IPS-NIHi11 (cell line): ENCODE measurements around the gene FAM110D.

Source experiments
- DNase-seq: peaks from one replicate; pipeline ENCODE4 v3.0.0; 2012; ENCODE audit warnings: mixed read lengths, low spot score

FAM110D gene

GRCh38 chr1:26129778-26130177 is 29.1 kb upstream of the FAM110D start:
- DNase-seq = no peak

- no peak for DNase-seq
These were observed 28.2 kb upstream of the FAM110D start for GRCh38 chr1:26130695-26131094.

- DNase-seq = peak; percentile 43
These were observed 26.6 kb upstream of the FAM110D start for GRCh38 chr1:26132128-26132833.

- no peak for DNase-seq
These were observed 26.1 kb upstream of the FAM110D start for GRCh38 chr1:26132834-26133167.

GRCh38 chr1:26134466-26134865 is 24.4 kb upstream of the FAM110D start:
- DNase-seq = no peak

GRCh38 chr1:26138974-26139558 is 19.8 kb upstream of the FAM110D start:
- DNase-seq = no peak

- DNase-seq = no peak
These were observed 16.7 kb upstream of the FAM110D start for GRCh38 chr1:26142159-26142558.

- peak; percentile 84 for DNase-seq
These were observed 13.6 kb upstream of the FAM110D start for GRCh38 chr1:26145041-26145959.

GRCh38 chr1:26145960-26146294 is 13.0 kb upstream of the FAM110D start:
- DNase-seq = no peak

- DNase-seq = no peak
These were observed 10.0 kb upstream of the FAM110D start for GRCh38 chr1:26148887-26149286.

GRCh38 chr1:26153966-26154532 is 4.8 kb upstream of the FAM110D start:
- DNase-seq = no peak

GRCh38 chr1:26154750-26155149 is 4.1 kb upstream of the FAM110D start:
- DNase-seq = peak; percentile 81

- DNase-seq = no peak
These were observed 3.3 kb upstream of the FAM110D start for GRCh38 chr1:26155370-26156284.

GRCh38 chr1:26156285-26157038 is 2.4 kb upstream of the FAM110D start:
- DNase-seq = peak; percentile 74

- no peak for DNase-seq
These were observed 490 bp upstream of the FAM110D start for GRCh38 chr1:26158271-26158907.

- DNase-seq = no peak
These were observed 812 bp downstream of the FAM110D start for GRCh38 chr1:26159743-26160039.

- no peak for DNase-seq
These were observed 1.9 kb downstream of the FAM110D start for GRCh38 chr1:26160527-26161414.

- DNase-seq = peak; percentile 60
These were observed 2.7 kb downstream of the FAM110D start for GRCh38 chr1:26161415-26162219.

- no peak for DNase-seq
These were observed 3.4 kb downstream of the FAM110D start for GRCh38 chr1:26162220-26162709.
